DMS53 (cell line): ENCODE results near the gene CLIP4.

Experiments
- DNase-seq: peaks from one replicate; lab custom pipeline; 2025; lab: John Stamatoyannopoulos, UW

The CLIP4 gene

GRCh38 chr2:29220506-29221270 is 105.5 kb downstream of the CLIP4 start:
- no peak for DNase-seq

DNA sequence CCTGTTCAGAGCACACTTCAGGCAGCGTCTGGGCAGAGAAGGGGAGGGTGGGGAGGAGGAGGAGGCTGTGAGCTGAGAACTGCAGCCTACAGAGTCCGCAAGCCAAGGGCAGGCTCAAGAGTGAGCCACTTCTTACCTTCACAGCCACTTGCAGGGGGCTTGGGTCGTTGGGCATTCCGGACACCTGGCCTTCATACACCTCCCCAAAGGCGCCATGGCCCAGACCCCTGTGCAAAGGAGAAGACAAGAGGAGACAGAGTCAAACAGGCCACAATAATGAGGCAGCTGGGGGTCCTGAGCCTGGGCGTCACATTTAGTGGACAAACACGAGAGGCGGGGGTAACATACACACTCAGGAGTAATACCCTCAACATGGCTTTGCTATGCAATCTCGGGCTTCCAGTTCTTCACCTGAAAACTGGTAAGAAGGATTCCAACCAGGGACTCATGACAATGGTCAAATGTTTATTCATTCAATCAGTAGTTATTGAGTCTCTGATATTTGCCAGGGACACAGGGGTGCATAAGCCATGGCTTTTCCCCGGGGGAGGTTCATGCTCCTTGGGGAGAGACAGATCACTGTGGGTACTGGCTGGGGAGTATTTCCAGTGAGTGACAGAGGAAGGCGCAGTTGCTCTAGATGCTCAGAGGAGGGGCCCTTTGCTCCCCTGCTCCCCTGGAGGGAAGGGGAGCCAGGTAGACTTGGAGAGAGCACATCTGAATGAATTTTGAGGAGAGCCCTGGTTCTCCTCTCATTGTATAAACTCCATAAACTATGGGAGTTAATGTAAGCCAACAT is 107.4 kb downstream of the CLIP4 start:
- no peak for DNase-seq

GRCh38 chr2:29223257-29223656 is 108.0 kb downstream of the CLIP4 start:
- no peak for DNase-seq

- no peak for DNase-seq
Observed at GRCh38 chr2:29223851-29224692, 108.9 kb downstream of the CLIP4 start.

DNA sequence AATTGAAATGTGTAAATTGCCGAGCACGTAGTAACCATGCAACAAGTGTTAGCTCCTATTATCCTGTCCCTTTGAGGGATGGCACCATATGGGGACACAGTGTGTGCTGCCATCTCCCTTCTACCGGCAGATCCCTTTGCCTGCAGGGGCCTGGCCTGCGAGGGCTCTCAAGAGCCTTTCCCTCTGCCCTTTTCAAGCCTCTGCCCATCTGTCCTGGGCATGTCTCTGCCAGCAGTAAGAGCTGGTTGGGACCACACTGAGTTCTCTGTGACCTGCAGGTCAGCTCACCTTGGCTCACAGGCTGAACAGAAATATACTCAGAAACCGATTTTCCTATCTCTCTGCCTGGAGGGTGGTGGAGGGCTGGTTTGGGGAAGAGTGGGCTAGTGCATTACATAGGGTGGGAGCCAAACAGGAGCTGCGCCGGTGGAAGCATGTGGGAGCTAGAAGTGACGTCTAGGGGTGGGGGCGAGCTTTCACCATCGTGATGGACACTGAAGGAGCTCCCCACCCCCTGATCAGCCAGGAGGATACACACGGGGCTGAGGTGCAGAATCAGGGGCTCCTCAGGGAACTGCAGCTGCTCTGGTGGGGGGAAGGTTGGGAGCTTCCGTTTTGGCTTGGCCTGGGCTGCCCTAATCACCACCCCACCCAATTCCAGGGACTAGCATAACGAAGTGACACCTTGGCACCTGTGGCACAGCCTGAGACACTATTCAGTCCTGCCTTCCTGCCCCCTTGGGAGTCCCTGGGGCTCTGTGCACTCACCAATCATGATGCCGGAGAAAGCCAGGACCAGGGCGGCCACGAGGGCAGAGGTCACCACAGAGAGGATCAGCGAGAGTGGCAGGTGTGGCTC is 109.7 kb downstream of the CLIP4 start:
- no peak for DNase-seq

GRCh38 chr2:29225814-29226213 is 110.6 kb downstream of the CLIP4 start:
- DNase-seq: no peak

GRCh38 chr2:29226375-29226774 is 111.2 kb downstream of the CLIP4 start:
- DNase-seq: peak; percentile 14

GRCh38 chr2:29226808-29227207 is 111.6 kb downstream of the CLIP4 start:
- DNase-seq: no peak

GRCh38 chr2:29227935-29228675 is 112.9 kb downstream of the CLIP4 start:
- DNase-seq: no peak

DNA sequence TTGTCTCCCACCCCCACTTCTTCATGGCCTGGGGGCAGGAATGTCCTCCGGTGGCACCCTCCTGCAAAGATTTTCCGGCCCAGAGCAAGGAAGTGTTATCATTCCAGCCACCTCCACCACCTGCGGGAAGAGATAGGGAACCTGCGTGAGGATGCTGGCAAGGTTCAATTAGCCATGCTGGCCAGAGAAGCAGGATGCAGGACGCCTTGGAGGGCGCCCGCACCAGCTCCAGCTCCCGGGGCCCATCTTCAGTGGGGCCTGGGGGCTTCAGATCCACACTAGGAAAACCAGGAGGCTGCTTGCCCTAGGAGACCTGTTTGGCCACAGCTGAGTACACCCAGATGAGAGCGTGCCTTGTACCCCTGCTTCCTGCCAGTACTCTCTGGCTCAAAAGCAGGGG is 113.7 kb downstream of the CLIP4 start:
- DNase-seq: no peak

DNA sequence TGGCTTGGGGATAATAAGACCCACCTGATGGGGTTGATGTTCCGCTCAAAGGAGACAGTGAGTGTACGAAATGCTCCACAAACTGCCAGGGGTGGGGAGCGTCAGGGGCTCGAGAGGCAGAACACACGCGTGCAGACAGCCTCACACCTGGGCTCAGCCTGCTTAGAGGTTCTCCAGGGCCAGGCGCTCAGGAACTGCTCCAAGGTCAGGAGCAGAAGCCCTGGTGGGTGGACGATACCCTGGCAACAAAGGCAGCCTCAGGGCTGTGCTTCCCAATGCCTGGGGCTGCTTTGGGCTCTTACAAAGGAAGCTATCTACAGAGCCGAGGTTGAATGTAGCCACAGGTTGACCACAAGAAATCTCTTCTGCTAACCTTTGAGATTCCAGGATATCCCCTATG is 114.4 kb downstream of the CLIP4 start:
- no peak for DNase-seq

DNA sequence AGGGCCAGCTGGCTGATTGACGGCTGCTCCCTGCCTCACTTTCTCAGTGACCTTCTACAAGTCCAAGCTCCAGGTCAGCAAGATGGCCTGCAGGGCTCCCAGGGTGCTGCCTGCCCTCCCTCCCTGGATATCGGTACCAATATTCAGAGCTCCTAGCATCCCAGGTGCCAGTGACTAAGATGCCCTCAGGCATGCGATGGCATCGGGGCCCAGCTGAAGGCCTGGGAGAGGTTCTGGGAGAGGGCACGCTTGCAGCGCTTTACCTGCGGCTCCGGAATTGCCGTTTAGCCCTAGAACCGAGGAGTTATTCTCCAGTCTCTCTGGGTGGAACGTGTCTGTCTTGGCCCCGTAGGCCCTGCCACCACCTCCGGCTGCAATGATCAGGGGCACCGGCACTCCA is 116.8 kb downstream of the CLIP4 start:
- DNase-seq: no peak

GRCh38 chr2:29233428-29233827 is 118.2 kb downstream of the CLIP4 start:
- peak; percentile 88 for DNase-seq

GRCh38 chr2:29235411-29235810 is 120.2 kb downstream of the CLIP4 start:
- DNase-seq: no peak

DNA sequence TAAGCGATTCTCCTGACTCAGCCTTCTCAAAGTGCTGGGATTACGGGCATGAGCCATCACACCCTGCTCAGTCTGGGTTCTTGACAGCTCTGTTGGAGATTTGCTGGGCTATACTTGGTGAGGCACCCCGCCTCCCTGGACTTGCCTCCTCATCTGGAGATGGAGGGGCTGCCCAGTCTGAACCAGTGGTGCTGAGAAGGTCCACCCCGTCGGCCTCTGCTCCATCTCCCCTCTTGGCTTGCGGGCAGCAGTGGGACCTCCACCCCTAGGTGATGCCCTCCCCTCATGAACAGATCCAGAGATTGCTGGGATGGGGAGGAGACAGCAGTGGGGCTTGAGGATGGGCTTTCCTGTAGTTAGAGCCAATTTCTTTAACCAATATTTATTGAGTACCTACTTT is 120.9 kb downstream of the CLIP4 start:
- no peak for DNase-seq

DNA sequence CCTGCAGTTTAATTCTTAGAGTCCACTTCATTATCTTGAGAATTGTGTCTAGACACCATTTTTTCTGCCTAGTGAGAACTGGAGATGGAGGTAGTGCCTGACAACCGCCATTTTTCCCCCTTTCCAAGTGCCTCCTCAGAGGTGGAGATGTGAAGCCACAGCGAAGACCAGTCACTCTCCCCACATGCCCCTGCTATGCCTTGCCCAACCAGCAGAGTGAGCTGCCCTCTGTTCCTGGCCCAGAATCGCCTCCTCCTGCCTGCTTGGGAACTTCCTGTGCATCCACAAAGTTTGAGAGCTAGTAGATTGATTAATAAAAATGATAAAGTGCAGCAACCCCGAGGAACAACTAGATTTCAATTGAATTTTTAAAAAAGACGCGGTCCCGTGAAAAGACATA is 123.3 kb downstream of the CLIP4 start:
- DNase-seq: peak; percentile 64
